Hypothalamus (tissue), 51 donors: ENCODE measurements around the gene RPS24.

ENCODE experiments used
- DNase-seq, 51 donors: peaks; one replicate each; lab custom pipeline; 2025; lab: John Stamatoyannopoulos, UW

The RPS24 gene

DNA sequence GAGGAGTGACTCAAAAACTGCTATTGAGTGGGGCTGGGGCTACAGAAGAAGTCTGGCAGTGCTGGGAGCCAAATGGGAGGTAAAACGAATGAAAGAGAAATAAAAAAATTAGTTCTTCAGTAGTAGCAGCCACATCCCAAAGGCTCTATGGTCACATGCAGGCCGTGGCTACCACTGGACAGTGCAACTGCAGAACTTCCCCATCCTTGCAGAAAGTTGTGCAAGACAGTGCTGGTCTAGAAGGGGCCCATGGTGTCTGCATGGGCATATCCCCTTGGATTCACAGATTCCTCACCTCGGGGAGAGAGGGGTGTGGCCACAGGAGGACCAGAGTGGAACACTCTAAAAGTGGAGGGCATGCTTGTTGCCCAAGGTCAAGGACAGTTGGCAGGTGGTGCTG, 47.6 kb downstream of the RPS24 start:
- DNase-seq = no peak

DNA sequence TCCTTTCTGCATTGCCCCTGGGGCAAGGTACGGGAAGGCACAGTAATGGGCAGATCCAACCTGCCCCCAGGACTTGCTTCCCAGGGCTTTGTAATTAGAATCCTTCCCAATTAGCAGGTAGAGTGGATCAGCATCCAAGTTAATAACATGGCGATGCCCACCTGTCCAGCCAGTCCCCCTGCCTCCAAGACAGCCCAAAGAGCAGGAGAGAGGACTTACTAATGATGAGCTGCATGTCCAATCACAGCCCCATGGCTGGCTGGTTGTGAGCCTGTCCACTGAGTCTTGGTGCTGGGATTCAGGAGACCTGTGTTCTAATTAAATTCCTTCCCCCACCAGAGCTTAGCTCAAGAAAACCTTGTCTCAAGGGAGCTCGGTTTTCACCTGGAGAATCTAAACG, 49.0 kb downstream of the RPS24 start:
- no peak for DNase-seq
